Ecto neural progenitor cell (in vitro differentiated cells): ENCODE measurements around the gene BCAS3.

Experiments
- DNase-seq: peaks from one replicate; pipeline ENCODE4 v3.0.0-alpha.2; 2018; ENCODE audit warnings: low spot score

BCAS3 gene

GRCh38 chr17:61397086-61397842 lies 719.6 kb downstream of the BCAS3 start:
- DNase-seq, result peak; percentile 82

- no peak for DNase-seq
These were observed 721.1 kb downstream of the BCAS3 start for GRCh38 chr17:61398721-61399130.

- peak; percentile 83 for DNase-seq
These were observed 721.7 kb downstream of the BCAS3 start, which contains the start of gene TBX2 for GRCh38 chr17:61399131-61400065. Gene TBX2, plus strand, starts transcription at chr17:61399843. Its CDS starts 334 bp downstream, at chr17:61400177.

GRCh38 chr17:61400066-61400716 lies 722.5 kb downstream of the BCAS3 start:
- peak; percentile 79 for DNase-seq

- DNase-seq, result peak; percentile 70
These were observed 723.2 kb downstream of the BCAS3 start for GRCh38 chr17:61400717-61401388.

- DNase-seq, result no peak
These were observed 723.9 kb downstream of the BCAS3 start for GRCh38 chr17:61401389-61402072.

GRCh38 chr17:61402073-61402541 lies 724.5 kb downstream of the BCAS3 start:
- DNase-seq, result no peak

GRCh38 chr17:61402978-61403800 lies 725.5 kb downstream of the BCAS3 start:
- peak; percentile 77 for DNase-seq

- DNase-seq, result peak; percentile 72
These were observed 726.4 kb downstream of the BCAS3 start for GRCh38 chr17:61403801-61404662.

- no peak for DNase-seq
These were observed 726.9 kb downstream of the BCAS3 start for GRCh38 chr17:61404663-61404912.

GRCh38 chr17:61404913-61405685 lies 727.4 kb downstream of the BCAS3 start:
- DNase-seq, result peak; percentile 84

- DNase-seq, result peak; percentile 45
These were observed 728.3 kb downstream of the BCAS3 start for GRCh38 chr17:61405686-61406536.

GRCh38 chr17:61406537-61406845 lies 728.8 kb downstream of the BCAS3 start:
- DNase-seq, result no peak

GRCh38 chr17:61406971-61407911 lies 729.6 kb downstream of the BCAS3 start:
- DNase-seq, result peak; percentile 51

GRCh38 chr17:61408151-61409041 lies 730.7 kb downstream of the BCAS3 start:
- peak; percentile 64 for DNase-seq
